ENCODE measurements around the gene CLPTM1.
"Not testable (repeated sequence)": the region's sequence is repeated elsewhere in the genome, so short reads cannot be mapped to it uniquely, and the experiment has no call there.

The CLPTM1 gene

GRCh38 chr19:44925114-44925891 is 29.9 kb upstream of the CLPTM1 start:
- Histone ChIP-seq H3K79me2 (ENCODE audit: insufficient read depth, low read length) (no peaks in the 10 kb centered on the region), H3K9ac (ENCODE audit: low read length) (no peak overlapping the region), H3F3A (ENCODE audit: insufficient read depth, low read length) (no peaks in the 10 kb centered on the region), H2AFZ (ENCODE audit: low read length) (no peak overlapping the region), H3K4me3 (ENCODE audit: low read depth, low read length, poor library complexity, severe bottlenecking) (no peak overlapping the region), H3K4me1 (ENCODE audit: insufficient read depth, low read length, severe bottlenecking) (no peaks in the 10 kb centered on the region), H3K4me2 (ENCODE audit: low read length) (no peak overlapping the region), H3K27ac (ENCODE audit: low read depth, low read length, poor library complexity, severe bottlenecking) (no peak overlapping the region), H3K9me2 (ENCODE audit: low read depth, low read length) (no peaks in the 10 kb centered on the region), H4K20me1 (ENCODE audit: insufficient read depth, low read length) (no peaks in the 10 kb centered on the region), H3K36me3 (ENCODE audit: insufficient read depth, low read length) (no peaks in the 10 kb centered on the region), H3K9me3 (ENCODE audit: low read length) (no peaks in the 10 kb centered on the region), H3K27me3 (ENCODE audit: insufficient read depth, low read length) (peaks cover 3% of the 10 kb centered on the region; the same call in 1 of the 2 replicates)
- no peak for TF ChIP-seq EZH2 (IDR thresholded peaks at IDR 0.05; ENCODE audit: borderline replicate concordance, low read length)
- no peak for TF ChIP-seq CTCF (IDR thresholded peaks at IDR 0.05; ENCODE audit: low read length)

- H3K27ac ChIP-seq (ENCODE audit: low read depth, low read length, poor library complexity, severe bottlenecking); H3K9ac ChIP-seq (ENCODE audit: low read length); H3K9me2 ChIP-seq (ENCODE audit: low read depth, low read length); H3K9me3 ChIP-seq (ENCODE audit: low read length); H3K36me3 ChIP-seq (ENCODE audit: insufficient read depth, low read length); H3F3A ChIP-seq (ENCODE audit: insufficient read depth, low read length); H3K4me1 ChIP-seq (ENCODE audit: insufficient read depth, low read length, severe bottlenecking); H3K27me3 ChIP-seq (ENCODE audit: insufficient read depth, low read length); H2AFZ ChIP-seq (ENCODE audit: low read length); H4K20me1 ChIP-seq (ENCODE audit: insufficient read depth, low read length); H3K4me3 ChIP-seq (ENCODE audit: low read depth, low read length, poor library complexity, severe bottlenecking); H3K4me2 ChIP-seq (ENCODE audit: low read length); H3K79me2 ChIP-seq (ENCODE audit: insufficient read depth, low read length): not testable (repeated sequence)
Observed at GRCh38 chr19:44926245-44927077, 28.7 kb upstream of the CLPTM1 start.

GRCh38 chr19:44927746-44928145 is 27.4 kb upstream of the CLPTM1 start:
- no peaks in the 10 kb centered on the region for H3K36me3 ChIP-seq (ENCODE audit: insufficient read depth, low read length)
- TF ChIP-seq CTCF (IDR thresholded peaks at IDR 0.05; ENCODE audit: low read length) (no peak), EZH2 (IDR thresholded peaks at IDR 0.05; ENCODE audit: borderline replicate concordance, low read length) (no peak)
- H3K27ac ChIP-seq (ENCODE audit: low read depth, low read length, poor library complexity, severe bottlenecking): no peak overlapping the region
- no peak overlapping the region for H3K4me2 ChIP-seq (ENCODE audit: low read length)
- H3K27me3 ChIP-seq (ENCODE audit: insufficient read depth, low read length): peaks cover 3% of the 10 kb centered on the region; the same call in 1 of the 2 replicates
- no peaks in the 10 kb centered on the region for H3K4me1 ChIP-seq (ENCODE audit: insufficient read depth, low read length, severe bottlenecking)
- H3K9me2 ChIP-seq (ENCODE audit: low read depth, low read length): no peaks in the 10 kb centered on the region
- no peak overlapping the region for H3K9ac ChIP-seq (ENCODE audit: low read length)
- H3K9me3 ChIP-seq (ENCODE audit: low read length): no peaks in the 10 kb centered on the region
- H3F3A ChIP-seq (ENCODE audit: insufficient read depth, low read length): no peaks in the 10 kb centered on the region
- H2AFZ ChIP-seq (ENCODE audit: low read length): no peak overlapping the region
- no peaks in the 10 kb centered on the region for H4K20me1 ChIP-seq (ENCODE audit: insufficient read depth, low read length)
- no peaks in the 10 kb centered on the region for H3K79me2 ChIP-seq (ENCODE audit: insufficient read depth, low read length)
- H3K4me3 ChIP-seq (ENCODE audit: low read depth, low read length, poor library complexity, severe bottlenecking): no peak overlapping the region

Measured in OCI-LY1 (cell line).